DND-41 (cell line): Measurements from ENCODE around the gene HOXD10.

ENCODE experiments used
- EZH2 ChIP-seq: IDR thresholded peaks from 3 replicates; pipeline ENCODE4 v1.6.1; 2012; ENCODE audit warnings: borderline replicate concordance, low read depth, mild to moderate bottlenecking, moderate library complexity, low read length, inconsistent platforms; ENCODE audit not compliant: severe bottlenecking
- TF ChIP-seq, protein P1 (sequence below): IDR thresholded peaks from 2 replicates; pipeline ENCODE4 v1.5.1; 2012; ENCODE audit warnings: borderline replicate concordance, low read length, moderate library complexity, mild to moderate bottlenecking; ENCODE audit not compliant: poor library complexity, severe bottlenecking; ENCODE audit errors: extremely low read depth

DNA sequence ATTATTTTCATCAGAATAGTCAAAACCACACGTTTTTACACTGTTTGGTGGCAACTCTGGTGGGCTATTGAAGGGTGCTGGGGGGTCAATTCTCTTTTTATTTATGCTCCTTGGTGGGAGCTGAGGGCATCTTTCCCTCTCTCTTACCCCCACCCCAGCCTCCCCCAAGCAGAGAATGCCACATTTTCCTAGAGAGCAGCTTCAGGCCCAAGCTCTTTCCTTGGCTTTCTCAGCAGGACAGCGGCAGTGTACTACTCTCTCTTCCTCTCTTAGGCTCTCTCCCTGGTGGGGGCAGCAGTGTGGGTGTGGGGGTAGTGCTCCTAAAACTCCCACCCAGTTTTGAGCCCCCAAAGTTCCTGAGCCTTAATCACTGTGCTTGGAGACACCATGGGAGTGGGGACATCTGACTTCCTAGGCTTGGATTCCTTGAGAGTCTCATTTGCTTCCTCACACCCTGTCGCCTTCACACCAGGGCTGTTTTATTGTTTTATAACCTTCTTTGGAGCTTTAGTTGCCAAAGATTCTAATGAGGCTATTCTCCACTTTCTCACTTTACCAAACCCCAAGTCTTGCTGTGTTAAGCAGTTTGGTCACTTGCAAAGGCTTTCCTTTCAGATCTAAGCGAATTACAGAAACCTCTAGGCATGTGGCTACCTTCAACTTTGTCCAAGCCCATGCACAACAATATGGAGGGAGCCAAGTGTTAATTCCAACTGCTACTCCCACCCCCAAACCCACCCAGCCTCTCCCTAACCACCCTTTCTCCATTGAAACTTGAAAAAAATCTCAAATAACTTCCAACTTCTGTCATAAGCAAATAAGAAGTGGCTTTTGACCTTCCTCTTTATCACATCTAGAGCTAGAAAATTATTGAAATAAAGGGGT lies 28.7 kb downstream of the HOXD10 start:
- TF ChIP-seq, protein P1, sequence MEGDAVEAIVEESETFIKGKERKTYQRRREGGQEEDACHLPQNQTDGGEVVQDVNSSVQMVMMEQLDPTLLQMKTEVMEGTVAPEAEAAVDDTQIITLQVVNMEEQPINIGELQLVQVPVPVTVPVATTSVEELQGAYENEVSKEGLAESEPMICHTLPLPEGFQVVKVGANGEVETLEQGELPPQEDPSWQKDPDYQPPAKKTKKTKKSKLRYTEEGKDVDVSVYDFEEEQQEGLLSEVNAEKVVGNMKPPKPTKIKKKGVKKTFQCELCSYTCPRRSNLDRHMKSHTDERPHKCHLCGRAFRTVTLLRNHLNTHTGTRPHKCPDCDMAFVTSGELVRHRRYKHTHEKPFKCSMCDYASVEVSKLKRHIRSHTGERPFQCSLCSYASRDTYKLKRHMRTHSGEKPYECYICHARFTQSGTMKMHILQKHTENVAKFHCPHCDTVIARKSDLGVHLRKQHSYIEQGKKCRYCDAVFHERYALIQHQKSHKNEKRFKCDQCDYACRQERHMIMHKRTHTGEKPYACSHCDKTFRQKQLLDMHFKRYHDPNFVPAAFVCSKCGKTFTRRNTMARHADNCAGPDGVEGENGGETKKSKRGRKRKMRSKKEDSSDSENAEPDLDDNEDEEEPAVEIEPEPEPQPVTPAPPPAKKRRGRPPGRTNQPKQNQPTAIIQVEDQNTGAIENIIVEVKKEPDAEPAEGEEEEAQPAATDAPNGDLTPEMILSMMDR, result no peak
- no peak for TF ChIP-seq EZH2
